H9 (cell line): Measurements from ENCODE around the gene KIF2C. TPM values are rescaled to one million over a fixed set of nuclear protein-coding genes. Genes with fewer than 3 reads are reported as not detected.
A peak's percentile ranks its signal among the peaks of the same experiment; 100 is the strongest.

ENCODE experiments used
- DNase-seq: peaks from one replicate; pipeline ENCODE4 v3.0.0-alpha.2; 2017
- H2AFZ ChIP-seq: one replicate; pipeline ENCODE4 v1.6.1; 2013; ENCODE audit warnings: mild to moderate bottlenecking, low read length, control low read depth, moderate library complexity
- H2AK5ac ChIP-seq: 2 replicates; pipeline ENCODE4 v1.6.1; 2013; ENCODE audit warnings: low read length, control low read depth, mixed read lengths; ENCODE audit not compliant: insufficient read length
- H2BK120ac ChIP-seq: one replicate; pipeline ENCODE4 v1.6.1; 2013; ENCODE audit warnings: low read depth, mild to moderate bottlenecking, low read length, control low read depth, inconsistent platforms; ENCODE audit not compliant: poor library complexity, severe bottlenecking
- H2BK12ac ChIP-seq: 2 replicates; pipeline ENCODE4 v1.6.1; 2013; ENCODE audit warnings: low read length, control low read depth, mixed read lengths, low read depth; ENCODE audit not compliant: insufficient read length
- H2BK15ac ChIP-seq: 2 replicates; pipeline ENCODE4 v1.6.1; 2013; ENCODE audit warnings: low read depth, low read length, control low read depth
- H2BK20ac ChIP-seq: one replicate; pipeline ENCODE4 v1.6.1; 2013; ENCODE audit warnings: low read depth, mild to moderate bottlenecking, low read length, control low read depth, inconsistent platforms; ENCODE audit not compliant: poor library complexity, severe bottlenecking
- H2BK5ac ChIP-seq: 2 replicates; pipeline ENCODE4 v1.6.1; 2013; ENCODE audit warnings: low read length, control low read depth, mixed read lengths; ENCODE audit not compliant: insufficient read length
- H3K14ac ChIP-seq: 2 replicates; pipeline ENCODE4 v1.6.1; 2013; ENCODE audit warnings: low read length, control low read depth; ENCODE audit not compliant: insufficient read depth
- H3K18ac ChIP-seq: 2 replicates; pipeline ENCODE4 v1.6.1; 2013; ENCODE audit warnings: low read depth, mild to moderate bottlenecking, mixed read lengths, low read length, control low read depth; ENCODE audit not compliant: insufficient read length
- H3K23ac ChIP-seq: 2 replicates; pipeline ENCODE4 v1.6.1; 2013; ENCODE audit warnings: low read length, control low read depth, mixed read lengths, low read depth; ENCODE audit not compliant: insufficient read length
- H3K23me2 ChIP-seq: 2 replicates; pipeline ENCODE4 v1.6.1; 2013; ENCODE audit warnings: low read depth, mild to moderate bottlenecking, mixed read lengths, low read length, control low read depth; ENCODE audit not compliant: insufficient read length, poor library complexity, severe bottlenecking
- H3K27ac ChIP-seq: 2 replicates; pipeline ENCODE4 v1.5.1; 2013; ENCODE audit warnings: low read length, control low read depth, mixed read lengths, low read depth; ENCODE audit not compliant: insufficient read length
- H3K27me3 ChIP-seq: 2 replicates; pipeline ENCODE4 v1.6.1; 2013; ENCODE audit warnings: low read length, control low read depth, inconsistent platforms; ENCODE audit not compliant: insufficient read depth
- H3K4ac ChIP-seq: 2 replicates; pipeline ENCODE4 v1.6.1; 2013; ENCODE audit warnings: low read depth, mild to moderate bottlenecking, control low read depth, inconsistent platforms, low read length, moderate library complexity
- H3K4me1 ChIP-seq: 2 replicates; pipeline ENCODE4 v1.6.1; 2013; ENCODE audit warnings: low read length, control low read depth, inconsistent platforms; ENCODE audit not compliant: insufficient read depth
- H3K4me2 ChIP-seq: 2 replicates; pipeline ENCODE4 v1.6.1; 2013; ENCODE audit warnings: low read length, control low read depth, mixed read lengths; ENCODE audit not compliant: insufficient read length, insufficient read depth
- H3K56ac ChIP-seq: 2 replicates; pipeline ENCODE4 v1.6.1; 2013; ENCODE audit warnings: low read depth, mild to moderate bottlenecking, mixed read lengths, low read length, control low read depth; ENCODE audit not compliant: insufficient read length
- H3K79me1 ChIP-seq: 2 replicates; pipeline ENCODE4 v1.6.1; 2013; ENCODE audit warnings: low read depth, mild to moderate bottlenecking, moderate library complexity, low read length, control low read depth, inconsistent platforms; ENCODE audit not compliant: insufficient read depth, poor library complexity, severe bottlenecking
- H3K79me2 ChIP-seq: 2 replicates; pipeline ENCODE4 v1.6.1; 2013; ENCODE audit warnings: low read length, control low read depth, inconsistent platforms; ENCODE audit not compliant: insufficient read depth
- H3K9ac ChIP-seq: 2 replicates; pipeline ENCODE4 v1.6.1; 2013; ENCODE audit warnings: low read length, control low read depth, mixed read lengths; ENCODE audit not compliant: insufficient read length; ENCODE audit errors: extremely low read depth
- H3K9me3 ChIP-seq: one replicate; pipeline ENCODE4 v1.6.1; 2013; ENCODE audit warnings: low read depth, low read length, inconsistent platforms; ENCODE audit not compliant: control insufficient read depth
- H3T11ph ChIP-seq: one replicate; pipeline ENCODE4 v1.6.1; 2013; ENCODE audit warnings: mild to moderate bottlenecking, low read length, control low read depth, inconsistent platforms
- H4K20me1 ChIP-seq: one replicate; pipeline ENCODE4 v1.6.1; 2013; ENCODE audit not compliant: control insufficient read depth, insufficient read length, insufficient read depth
- H4K5ac ChIP-seq: 2 replicates; pipeline ENCODE4 v1.6.1; 2013; ENCODE audit warnings: low read depth, mild to moderate bottlenecking, mixed read lengths, low read length, control low read depth; ENCODE audit not compliant: insufficient read length
- H4K8ac ChIP-seq: replicated peaks from 2 replicates; pipeline ENCODE4 v1.6.1; 2013; ENCODE audit warnings: low read length, control low read depth, mixed read lengths, low read depth; ENCODE audit not compliant: insufficient read length
- H4K91ac ChIP-seq: 2 replicates; pipeline ENCODE4 v1.6.1; 2013; ENCODE audit warnings: low read depth, mild to moderate bottlenecking, moderate library complexity, mixed read lengths, low read length, control low read depth; ENCODE audit not compliant: insufficient read length
- H3K27ac Mint-ChIP-seq, 3 experiments: 2 replicates in 2 of 3; 3 replicates in 1 of 3; pipeline ENCODE4 v1.8.0; 2020 to 2021; ENCODE audit warnings: mixed read lengths in 3 of 3, mild to moderate bottlenecking in 1 of 3, moderate library complexity in 1 of 3
- H3K27me3 Mint-ChIP-seq: 2 replicates; pipeline ENCODE4 v1.8.0; 2021; ENCODE audit warnings: low read depth, mild to moderate bottlenecking, moderate library complexity, mixed read lengths
- H3K36me3 Mint-ChIP-seq, 3 experiments: 2 replicates in 2 of 3; 3 replicates in 1 of 3; pipeline ENCODE4 v1.8.0; 2020 to 2021; ENCODE audit warnings: low read depth in 3 of 3, mixed read lengths in 3 of 3; ENCODE audit not compliant: insufficient read depth in 1 of 3
- H3K4me1 Mint-ChIP-seq, 2 experiments: 2 replicates each; pipeline ENCODE4 v1.8.0; 2020; ENCODE audit warnings: mixed read lengths in 2 of 2
- H3K4me3 Mint-ChIP-seq, 2 experiments: 2 replicates in 1 of 2; 3 replicates in 1 of 2; pipeline ENCODE4 v1.8.0; 2020 to 2021; ENCODE audit warnings: mild to moderate bottlenecking in 2 of 2, mixed read lengths in 2 of 2, moderate library complexity in 1 of 2
- H3K9me3 Mint-ChIP-seq, 2 experiments: 2 replicates in 1 of 2; 3 replicates in 1 of 2; pipeline ENCODE4 v1.8.0; 2020; ENCODE audit warnings: mild to moderate bottlenecking in 2 of 2, mixed read lengths in 2 of 2, moderate library complexity in 1 of 2
- CTCF ChIP-seq: fragments of 200-600 bp; sonication (generic); conservative IDR thresholded peaks from 3 replicates; pipeline ENCODE4 v1.8.0; 2021; ENCODE audit warnings: antibody characterized with exemption, mild to moderate bottlenecking
- WGBS: extraction: QIAGEN DNeasy Blood & Tissue Kit; methylation state at CpG from one replicate; pipeline ENCODE4 v1.1.7; 2013; ENCODE audit warnings: missing lambda C conversion rate, low lambda C conversion rate, mixed read lengths; ENCODE audit not compliant: insufficient read length; ENCODE audit errors: extremely low coverage; 5-methylcytosine and 5-hydroxymethylcytosine counted together
- total RNA-seq: library from RNA; stranded (reverse); gene quantifications from 2 replicates; pipeline ENCODE4 v1.2.1, GENCODE V29; 2021

The KIF2C gene
- total RNA-seq, 1 experiment from 2014 or later: 73.1 TPM

GRCh38 chr1:44701141-44701573 lies 38.5 kb upstream of the KIF2C start:
- peaks cover 4% of the 10 kb centered on the region in 2 experiments; a peak in 2 of 4 replicates for H3K4me1 Mint-ChIP-seq
- Histone ChIP-seq H3K9ac (no peak overlapping the region), H2BK5ac (no peak overlapping the region)

More at GRCh38 chr1:44701141-44701573, 38.5 kb upstream of the KIF2C start:
- Mint-ChIP-seq H3K27me3 (peaks cover 5% of the 10 kb centered on the region; the same call in 1 of the 2 replicates), H3K27ac (0 out of 7 replicates have a peak overlapping the region, but pooled peaks of 1 of the 3 experiments have one; percentile 11), H3K4me3 (no peak overlapping the region), H3K9me3 (no peaks in the 10 kb centered on the region), H3K36me3 (no peaks in the 10 kb centered on the region)
- no peak overlapping the region for H4K5ac ChIP-seq
- H3K23ac ChIP-seq: no peak overlapping the region
- TF ChIP-seq CTCF: no peak
- H2BK120ac ChIP-seq: no peak overlapping the region
- no peaks in the 10 kb centered on the region for H3K4me1 ChIP-seq
- H3K79me2 ChIP-seq: no peaks in the 10 kb centered on the region
- no peak overlapping the region for H2BK20ac ChIP-seq
- no peak overlapping the region for H2BK12ac ChIP-seq
- no peak overlapping the region for H2BK15ac ChIP-seq
- H2AK5ac ChIP-seq: no peak overlapping the region
- WGBS: no CpG with 5 or more reads among the region's 7 CpGs
- H3T11ph ChIP-seq: no peak overlapping the region
- no peaks in the 10 kb centered on the region for H3K79me1 ChIP-seq
- H3K27ac ChIP-seq: no peak overlapping the region
- no peaks in the 10 kb centered on the region for H3K27me3 ChIP-seq
- H3K9me3 ChIP-seq: no peaks in the 10 kb centered on the region
- H4K91ac ChIP-seq: no peak overlapping the region
- H3K18ac ChIP-seq: no peak overlapping the region
- H3K4ac ChIP-seq: no peak overlapping the region
- no peak overlapping the region for H3K14ac ChIP-seq
- no peak overlapping the region for H4K8ac ChIP-seq
- DNase-seq: no peak
- no peaks in the 10 kb centered on the region for H3K23me2 ChIP-seq
- no peak overlapping the region for H3K4me2 ChIP-seq
- no peaks in the 10 kb centered on the region for H4K20me1 ChIP-seq
- H2AFZ ChIP-seq: no peak overlapping the region
- H3K56ac ChIP-seq: no peak overlapping the region
